Heart left ventricle (tissue), 13 donors: ENCODE results near the gene HYAL1.

Experiments used
- POLR2A ChIP-seq, 2 donors: fragments of 450-650 bp; IDR thresholded peaks; one replicate each; pipeline ENCODE4 v1.6.1; 2017; ENCODE audit warnings: antibody characterized with exemption in 2 of 2, mild to moderate bottlenecking in 2 of 2, moderate library complexity in 2 of 2
- TF ChIP-seq, protein P1 (sequence below), 12 donors: fragments of 200-600 bp; sonication (generic) in 4 of 12; IDR thresholded peaks; one replicate each; pipeline versions ENCODE4 v1.5.0 to v1.8.0; 2018 to 2022; ENCODE audit warnings: antibody characterized with exemption in 12 of 12, mild to moderate bottlenecking in 5 of 12
- donor health status: ischemic (EF 13 %, LVEDD 7.1; RV severe dilation, severe dysfunction).
- donor health status: DM: no; HTN: yes; CAD: no.
- donor health status: DM: no; HTN: no; CAD: no.
- donor health status: ischemic (EF 25% LVEDD 6.9; RV normal size, moderate dysfunction).
- donor health status: ischemic (EF 25% LVEDD 5.7; RV mildly dilated, moderate dysfunction).
- donor health status: ischemic (EF 35%, LVEDD 5.7; RV mildly dilated, moderate dysfunction).
- donor health status: nonischemic (EF 11% LVEDD 7.7; RV severe dilation, severe dysfunction).
- donor health status: DM: yes; HTN: yes; CAD: no.
- donor health status: PGD.
- donor health status: ischemic (EF 29% LVEDD 5.4; RV normal size, mild dysfunction).
- donor health status: nonischemic (EF 23%, LVEDD 6.1; RV moderate dilation, normal function).

DNA sequence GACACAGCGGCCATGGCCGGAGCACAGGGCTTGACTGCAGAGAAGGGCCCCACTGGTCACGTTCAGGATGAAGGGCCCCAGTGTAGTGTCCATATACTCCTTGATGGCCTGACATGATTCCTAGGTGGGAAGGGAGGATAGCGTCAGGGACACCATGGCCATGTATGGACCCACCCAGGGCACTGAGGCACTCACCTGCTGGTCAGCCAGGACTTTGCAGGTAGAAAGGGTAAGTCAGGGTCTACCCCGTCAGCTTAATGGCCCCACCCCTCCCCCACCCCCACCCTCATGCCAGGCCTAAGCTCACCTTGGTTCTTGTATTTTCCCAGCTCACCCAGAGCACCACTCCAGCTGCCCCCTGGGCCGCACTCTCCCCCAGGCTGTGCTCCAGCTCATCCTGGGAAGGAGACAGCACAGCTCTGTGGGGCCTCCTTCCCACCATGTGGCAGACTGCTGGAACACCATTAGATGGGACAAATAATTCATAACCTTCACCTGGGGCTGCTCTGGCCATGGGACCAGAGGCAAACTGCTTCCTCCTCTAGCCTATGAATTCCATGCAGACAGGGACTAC is 2.6 kb downstream of the HYAL1 start:
- TF ChIP-seq, protein P1, sequence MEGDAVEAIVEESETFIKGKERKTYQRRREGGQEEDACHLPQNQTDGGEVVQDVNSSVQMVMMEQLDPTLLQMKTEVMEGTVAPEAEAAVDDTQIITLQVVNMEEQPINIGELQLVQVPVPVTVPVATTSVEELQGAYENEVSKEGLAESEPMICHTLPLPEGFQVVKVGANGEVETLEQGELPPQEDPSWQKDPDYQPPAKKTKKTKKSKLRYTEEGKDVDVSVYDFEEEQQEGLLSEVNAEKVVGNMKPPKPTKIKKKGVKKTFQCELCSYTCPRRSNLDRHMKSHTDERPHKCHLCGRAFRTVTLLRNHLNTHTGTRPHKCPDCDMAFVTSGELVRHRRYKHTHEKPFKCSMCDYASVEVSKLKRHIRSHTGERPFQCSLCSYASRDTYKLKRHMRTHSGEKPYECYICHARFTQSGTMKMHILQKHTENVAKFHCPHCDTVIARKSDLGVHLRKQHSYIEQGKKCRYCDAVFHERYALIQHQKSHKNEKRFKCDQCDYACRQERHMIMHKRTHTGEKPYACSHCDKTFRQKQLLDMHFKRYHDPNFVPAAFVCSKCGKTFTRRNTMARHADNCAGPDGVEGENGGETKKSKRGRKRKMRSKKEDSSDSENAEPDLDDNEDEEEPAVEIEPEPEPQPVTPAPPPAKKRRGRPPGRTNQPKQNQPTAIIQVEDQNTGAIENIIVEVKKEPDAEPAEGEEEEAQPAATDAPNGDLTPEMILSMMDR (IDR thresholded peaks at IDR 0.05): no peak
- TF ChIP-seq POLR2A (IDR thresholded peaks at IDR 0.05): no peak
